OCI-LY1 (cell line): ENCODE data around the gene PGS1.

Experiments
- EZH2 ChIP-seq: fragments of 200-600 bp; sonication (generic), shearing (Covaris generic); IDR thresholded peaks from 2 replicates; pipeline ENCODE4 v1.8.0; 2017; ENCODE audit warnings: borderline replicate concordance, mixed run types, mild to moderate bottlenecking, antibody characterized with exemption, low read length, moderate library complexity, mixed read lengths
- TF ChIP-seq, protein P1 (sequence below): fragments of 200-600 bp; sonication (generic), shearing (Covaris generic); IDR thresholded peaks from 2 replicates; pipeline ENCODE4 v1.5.1; 2017; ENCODE audit warnings: mild to moderate bottlenecking, antibody characterized with exemption, low read length, moderate library complexity, mixed read lengths

- TF ChIP-seq, protein P1, sequence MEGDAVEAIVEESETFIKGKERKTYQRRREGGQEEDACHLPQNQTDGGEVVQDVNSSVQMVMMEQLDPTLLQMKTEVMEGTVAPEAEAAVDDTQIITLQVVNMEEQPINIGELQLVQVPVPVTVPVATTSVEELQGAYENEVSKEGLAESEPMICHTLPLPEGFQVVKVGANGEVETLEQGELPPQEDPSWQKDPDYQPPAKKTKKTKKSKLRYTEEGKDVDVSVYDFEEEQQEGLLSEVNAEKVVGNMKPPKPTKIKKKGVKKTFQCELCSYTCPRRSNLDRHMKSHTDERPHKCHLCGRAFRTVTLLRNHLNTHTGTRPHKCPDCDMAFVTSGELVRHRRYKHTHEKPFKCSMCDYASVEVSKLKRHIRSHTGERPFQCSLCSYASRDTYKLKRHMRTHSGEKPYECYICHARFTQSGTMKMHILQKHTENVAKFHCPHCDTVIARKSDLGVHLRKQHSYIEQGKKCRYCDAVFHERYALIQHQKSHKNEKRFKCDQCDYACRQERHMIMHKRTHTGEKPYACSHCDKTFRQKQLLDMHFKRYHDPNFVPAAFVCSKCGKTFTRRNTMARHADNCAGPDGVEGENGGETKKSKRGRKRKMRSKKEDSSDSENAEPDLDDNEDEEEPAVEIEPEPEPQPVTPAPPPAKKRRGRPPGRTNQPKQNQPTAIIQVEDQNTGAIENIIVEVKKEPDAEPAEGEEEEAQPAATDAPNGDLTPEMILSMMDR = no peak
- no peak for TF ChIP-seq EZH2
Measured at GRCh38 chr17:78432226-78433012, 54.0 kb downstream of the PGS1 start.
